ENCODE results near the gene PKP1.
"Not testable (repeated sequence)": the region's sequence is repeated elsewhere in the genome, so short reads cannot be mapped to it uniquely, and the experiment has no call there.

PKP1 gene

GRCh38 chr1:201253411-201253810 is 29.9 kb upstream of the PKP1 start:
- H3K9me3 ChIP-seq (ENCODE audit: low read length) = no peaks in the 10 kb centered on the region
- no peak overlapping the region for H3K27ac ChIP-seq (ENCODE audit: low read depth, low read length)
- no peak overlapping the region for H3K4me3 ChIP-seq (ENCODE audit: low read depth in 1 of 2, low read length in 2 of 2)
- no peaks in the 10 kb centered on the region for H3K36me3 ChIP-seq (ENCODE audit: insufficient read depth, low read length)
- H3K27me3 ChIP-seq (ENCODE audit: control insufficient read depth in 1 of 2, insufficient read depth in 2 of 2, low read length in 2 of 2) = peaks cover 0 to 10% of the 10 kb centered on the region in 2 donors
- H3K9ac ChIP-seq (ENCODE audit: low read length) = no peak overlapping the region
- no peaks in the 10 kb centered on the region for H3K4me1 ChIP-seq (ENCODE audit: insufficient read depth, low read length)

DNA sequence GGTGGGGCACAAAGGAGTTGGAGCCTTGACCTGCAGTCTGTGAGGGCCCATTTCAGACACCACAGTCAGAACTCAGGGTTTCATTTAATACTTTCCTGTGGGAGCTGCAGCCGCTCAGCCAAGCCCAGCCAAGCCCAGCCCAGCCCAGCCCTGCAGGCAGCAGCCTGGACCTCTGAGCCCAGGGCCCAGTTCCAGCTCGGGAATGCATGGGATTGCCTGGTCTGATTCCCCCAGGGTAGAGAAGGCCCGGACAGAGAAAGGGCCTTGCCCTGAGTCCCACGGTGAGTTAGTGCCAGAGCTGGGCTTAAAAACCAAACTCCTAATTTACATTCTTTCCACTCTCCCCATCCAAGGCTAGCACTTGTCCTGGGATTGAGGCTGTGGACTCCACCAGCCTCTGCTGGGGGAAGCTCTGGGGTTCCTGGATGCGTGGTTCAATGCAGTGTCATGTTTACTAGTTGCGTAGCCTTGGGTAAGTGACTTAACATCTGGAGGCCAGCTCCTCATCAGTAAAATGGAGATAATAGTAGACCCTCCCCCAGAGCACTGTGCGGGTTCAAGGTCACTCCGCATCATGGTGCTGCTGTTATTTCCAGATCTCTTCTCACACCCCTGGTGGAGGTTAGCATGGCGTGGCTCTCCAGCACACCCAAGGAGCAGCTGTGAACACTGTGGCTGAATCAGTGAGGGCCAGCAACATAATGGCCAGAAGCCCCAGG is 29.2 kb upstream of the PKP1 start:
- Histone ChIP-seq H3K27me3 (ENCODE audit: control insufficient read depth in 1 of 2, insufficient read depth in 2 of 2, low read length in 2 of 2) (peaks cover 0 to 13% of the 10 kb centered on the region in 2 donors), H3K27ac (ENCODE audit: low read depth, low read length) (no peak overlapping the region), H3K9me3 (ENCODE audit: low read length) (no peaks in the 10 kb centered on the region), H3K36me3 (ENCODE audit: insufficient read depth, low read length) (no peaks in the 10 kb centered on the region), H3K4me1 (ENCODE audit: insufficient read depth, low read length) (no peaks in the 10 kb centered on the region), H3K4me3 (ENCODE audit: low read depth in 1 of 2, low read length in 2 of 2) (no peak overlapping the region), H3K9ac (ENCODE audit: low read length) (no peak overlapping the region)

DNA sequence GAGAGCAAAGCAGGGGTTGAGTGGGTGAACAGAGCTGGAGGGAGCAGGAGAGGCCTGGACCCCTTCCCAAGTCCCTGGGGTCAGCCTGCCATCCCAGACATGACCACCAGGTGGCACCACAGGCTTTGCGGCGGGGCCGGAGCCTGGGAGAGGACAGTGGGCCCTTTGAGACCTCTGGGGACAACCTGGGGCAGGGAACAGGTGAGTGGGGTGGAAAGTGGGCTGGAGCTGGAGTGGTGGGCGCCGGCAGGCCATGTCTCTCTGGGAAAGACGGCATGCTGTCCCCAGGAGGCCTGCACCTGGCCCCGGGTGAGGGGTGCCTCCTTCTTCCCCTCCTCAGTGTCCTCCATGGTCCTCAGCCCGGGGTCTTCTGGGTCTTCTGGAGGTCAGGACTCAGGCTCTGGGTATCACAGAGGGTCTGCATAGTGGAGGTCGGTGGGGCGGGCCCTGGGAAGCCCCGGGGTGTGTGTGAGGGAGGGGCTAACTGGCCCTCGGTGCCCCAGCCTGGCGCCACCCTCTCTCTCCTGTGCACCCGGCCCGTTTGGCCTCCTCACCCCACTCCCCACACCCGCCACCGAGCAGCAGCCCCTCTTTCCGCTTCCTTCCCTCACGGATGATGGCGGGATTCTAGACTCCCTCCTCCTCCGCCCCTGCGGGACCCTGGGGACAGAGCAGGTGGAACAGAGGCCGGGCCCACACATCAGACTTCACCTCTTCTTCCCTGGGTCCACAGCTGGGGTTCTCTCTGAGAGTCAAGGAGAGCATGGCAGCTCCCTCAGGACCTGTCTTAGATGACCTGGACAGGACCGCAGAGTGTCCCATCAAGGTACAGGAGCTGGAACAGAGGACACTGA is 28.5 kb upstream of the PKP1 start:
- no peaks in the 10 kb centered on the region for H3K4me1 ChIP-seq (ENCODE audit: insufficient read depth, low read length)
- no peak overlapping the region for H3K27ac ChIP-seq (ENCODE audit: low read depth, low read length)
- no peaks in the 10 kb centered on the region for H3K9me3 ChIP-seq (ENCODE audit: low read length)
- peaks cover 0 to 21% of the 10 kb centered on the region in 2 donors for H3K27me3 ChIP-seq (ENCODE audit: control insufficient read depth in 1 of 2, insufficient read depth in 2 of 2, low read length in 2 of 2)
- no peaks in the 10 kb centered on the region for H3K36me3 ChIP-seq (ENCODE audit: insufficient read depth, low read length)
- no peak overlapping the region for H3K9ac ChIP-seq (ENCODE audit: low read length)
- no peak overlapping the region for H3K4me3 ChIP-seq (ENCODE audit: low read depth in 1 of 2, low read length in 2 of 2)

DNA sequence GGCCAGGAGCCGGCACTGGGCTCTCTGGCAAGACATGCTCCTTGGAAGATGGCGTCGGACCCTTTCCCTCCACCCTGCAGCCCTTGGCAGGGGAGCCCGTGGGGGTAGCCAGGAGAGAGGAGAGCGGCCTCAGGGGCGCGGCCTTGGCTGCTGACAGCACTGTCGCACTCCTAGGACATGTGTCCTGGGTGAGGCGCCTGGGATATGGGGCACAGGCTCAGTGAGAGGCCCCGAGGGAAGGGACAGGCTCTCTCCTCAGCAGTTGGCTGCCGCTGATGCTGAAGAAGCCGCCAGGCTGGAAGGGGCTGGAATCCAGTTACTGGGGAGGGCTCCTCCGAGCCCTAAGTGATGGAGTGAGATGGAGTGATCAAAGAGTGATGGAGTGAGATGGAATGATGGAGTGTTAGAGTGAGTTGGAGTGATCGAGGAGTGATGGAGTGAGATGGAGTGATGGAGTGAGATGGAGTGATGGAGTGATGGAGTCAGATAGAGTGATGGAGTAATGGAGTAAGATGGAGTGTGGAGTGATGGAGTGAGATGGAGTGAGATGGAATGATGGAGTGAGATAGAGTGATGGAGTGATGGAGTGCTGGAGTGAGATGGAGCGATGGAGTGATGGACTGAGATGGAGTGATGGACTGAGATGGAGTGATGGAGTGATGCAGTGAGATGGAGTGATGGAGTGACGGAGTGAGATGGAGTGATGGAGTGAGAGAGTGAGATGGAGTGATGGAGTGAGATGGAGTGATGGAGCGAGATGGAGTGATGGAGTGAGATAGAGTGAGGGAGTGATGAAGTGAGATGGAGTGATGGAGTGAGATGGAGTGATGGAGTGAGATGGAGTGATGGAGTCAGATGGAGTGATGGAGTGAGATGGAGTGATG is 27.6 kb upstream of the PKP1 start:
- Histone ChIP-seq H3K9ac (ENCODE audit: low read length) (no peak overlapping the region), H3K9me3 (ENCODE audit: low read length) (no peaks in the 10 kb centered on the region), H3K27ac (ENCODE audit: low read depth, low read length) (no peak overlapping the region), H3K4me3 (ENCODE audit: low read depth in 1 of 2, low read length in 2 of 2) (no peak overlapping the region), H3K27me3 (ENCODE audit: control insufficient read depth in 1 of 2, insufficient read depth in 2 of 2, low read length in 2 of 2) (peaks cover 5 to 25% of the 10 kb centered on the region in 2 donors), H3K36me3 (ENCODE audit: insufficient read depth, low read length) (no peaks in the 10 kb centered on the region), H3K4me1 (ENCODE audit: insufficient read depth, low read length) (peaks cover 3% of the 10 kb centered on the region)

- H3K27ac ChIP-seq (ENCODE audit: low read depth, low read length); H3K36me3 ChIP-seq (ENCODE audit: insufficient read depth, low read length); H3K4me3 ChIP-seq (ENCODE audit: low read depth in 1 of 2, low read length in 2 of 2); H3K9ac ChIP-seq (ENCODE audit: low read length); H3K9me3 ChIP-seq (ENCODE audit: low read length); H3K4me1 ChIP-seq (ENCODE audit: insufficient read depth, low read length): not testable (repeated sequence)
- peaks cover 5 to 25% of the 10 kb centered on the region in 2 donors for H3K27me3 ChIP-seq (ENCODE audit: control insufficient read depth in 1 of 2, insufficient read depth in 2 of 2, low read length in 2 of 2)
Measured at GRCh38 chr1:201258132-201258531, 25.2 kb upstream of the PKP1 start.

- peaks cover 3% of the 10 kb centered on the region for H3K4me1 ChIP-seq (ENCODE audit: insufficient read depth, low read length)
- no peak overlapping the region for H3K9ac ChIP-seq (ENCODE audit: low read length)
- H3K4me3 ChIP-seq (ENCODE audit: low read depth in 1 of 2, low read length in 2 of 2) = no peak overlapping the region
- no peaks in the 10 kb centered on the region for H3K9me3 ChIP-seq (ENCODE audit: low read length)
- no peaks in the 10 kb centered on the region for H3K36me3 ChIP-seq (ENCODE audit: insufficient read depth, low read length)
- no peak overlapping the region for H3K27ac ChIP-seq (ENCODE audit: low read depth, low read length)
- peaks cover 5 to 25% of the 10 kb centered on the region in 2 donors for H3K27me3 ChIP-seq (ENCODE audit: control insufficient read depth in 1 of 2, insufficient read depth in 2 of 2, low read length in 2 of 2)
Measured at GRCh38 chr1:201258763-201259230, 24.5 kb upstream of the PKP1 start.

- Histone ChIP-seq H3K9me3 (ENCODE audit: low read length) (no peaks in the 10 kb centered on the region), H3K36me3 (ENCODE audit: insufficient read depth, low read length) (no peaks in the 10 kb centered on the region), H3K9ac (ENCODE audit: low read length) (no peak overlapping the region), H3K4me1 (ENCODE audit: insufficient read depth, low read length) (peaks cover 3% of the 10 kb centered on the region), H3K4me3 (ENCODE audit: low read depth in 1 of 2, low read length in 2 of 2) (no peak overlapping the region), H3K27ac (ENCODE audit: low read depth, low read length) (no peak overlapping the region), H3K27me3 (ENCODE audit: control insufficient read depth in 1 of 2, insufficient read depth in 2 of 2, low read length in 2 of 2) (peaks cover 5 to 25% of the 10 kb centered on the region in 2 donors)
Measured at GRCh38 chr1:201259476-201260235, 23.6 kb upstream of the PKP1 start.

GRCh38 chr1:201260236-201260590 is 23.1 kb upstream of the PKP1 start:
- Histone ChIP-seq H3K27me3 (ENCODE audit: control insufficient read depth in 1 of 2, insufficient read depth in 2 of 2, low read length in 2 of 2) (peaks cover 5 to 19% of the 10 kb centered on the region in 2 donors), H3K27ac (ENCODE audit: low read depth, low read length) (no peak overlapping the region), H3K4me1 (ENCODE audit: insufficient read depth, low read length) (peaks cover 3% of the 10 kb centered on the region), H3K9ac (ENCODE audit: low read length) (no peak overlapping the region), H3K9me3 (ENCODE audit: low read length) (no peaks in the 10 kb centered on the region), H3K36me3 (ENCODE audit: insufficient read depth, low read length) (no peaks in the 10 kb centered on the region), H3K4me3 (ENCODE audit: low read depth in 1 of 2, low read length in 2 of 2) (no peak overlapping the region)

DNA sequence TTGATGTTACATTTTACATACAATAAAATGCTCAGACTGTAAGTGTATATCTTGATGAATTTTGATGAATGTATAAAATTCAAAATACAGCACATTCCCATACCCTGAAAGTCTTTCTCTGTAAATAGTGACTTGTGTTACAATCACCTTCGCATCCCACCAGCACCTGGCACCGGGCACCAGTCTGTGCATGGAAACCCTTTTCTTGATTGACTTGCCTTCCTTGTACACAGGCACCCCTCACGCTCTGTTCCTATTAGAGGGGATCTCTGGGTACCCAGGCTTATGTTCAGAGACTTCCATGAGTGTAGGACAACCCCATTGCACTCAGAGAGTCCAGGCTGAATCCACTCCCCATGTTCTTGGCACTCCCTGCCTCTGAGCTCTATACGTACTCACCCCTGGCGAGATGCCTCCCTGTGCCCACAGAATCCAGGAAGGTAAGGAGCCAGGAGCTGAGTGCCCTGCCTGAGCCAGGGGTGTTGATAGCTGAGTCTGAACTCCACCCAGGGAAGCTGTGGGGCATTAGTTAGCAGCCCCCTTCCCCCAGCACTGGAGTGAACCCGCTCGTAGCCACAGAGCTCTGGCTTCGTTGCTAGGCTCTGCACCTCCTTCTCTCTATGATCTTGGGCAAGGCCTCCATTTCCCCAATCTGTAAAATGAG is 22.5 kb upstream of the PKP1 start:
- Histone ChIP-seq H3K9me3 (ENCODE audit: low read length) (no peaks in the 10 kb centered on the region), H3K36me3 (ENCODE audit: insufficient read depth, low read length) (no peaks in the 10 kb centered on the region), H3K27ac (ENCODE audit: low read depth, low read length) (no peak overlapping the region), H3K4me3 (ENCODE audit: low read depth in 1 of 2, low read length in 2 of 2) (no peak overlapping the region), H3K27me3 (ENCODE audit: control insufficient read depth in 1 of 2, insufficient read depth in 2 of 2, low read length in 2 of 2) (peaks cover 5 to 15% of the 10 kb centered on the region in 2 donors), H3K4me1 (ENCODE audit: insufficient read depth, low read length) (peaks cover 3% of the 10 kb centered on the region), H3K9ac (ENCODE audit: low read length) (no peak overlapping the region)

GRCh38 chr1:201261771-201262547 is 21.3 kb upstream of the PKP1 start:
- no peak overlapping the region for H3K27ac ChIP-seq (ENCODE audit: low read depth, low read length)
- H3K4me1 ChIP-seq (ENCODE audit: insufficient read depth, low read length) = peaks cover 3% of the 10 kb centered on the region

More at GRCh38 chr1:201261771-201262547, 21.3 kb upstream of the PKP1 start:
- Histone ChIP-seq H3K27me3 (ENCODE audit: control insufficient read depth in 1 of 2, insufficient read depth in 2 of 2, low read length in 2 of 2) (peaks cover 5 to 15% of the 10 kb centered on the region in 2 donors), H3K9me3 (ENCODE audit: low read length) (no peaks in the 10 kb centered on the region), H3K9ac (ENCODE audit: low read length) (no peak overlapping the region), H3K4me3 (ENCODE audit: low read depth in 1 of 2, low read length in 2 of 2) (no peak overlapping the region), H3K36me3 (ENCODE audit: insufficient read depth, low read length) (no peaks in the 10 kb centered on the region)

Measured in muscle layer of colon (tissue), 2 donors.